ENCODE measurements around the gene TYW1. TPM values are rescaled to one million over a fixed set of nuclear protein-coding genes. Genes with fewer than 3 reads are reported as not detected.
"Not testable (repeated sequence)": the region's sequence is repeated elsewhere in the genome, so short reads cannot be mapped to it uniquely, and the experiment has no call there.

TYW1 gene
- total and polyA plus RNA-seq, 2 of the 4 experiments (the other 2 are of a cell fraction) = 10.7 to 23.7 TPM

- H2AFZ ChIP-seq (replicated peaks; ENCODE audit: low read length, poor library complexity); H3K4me2 ChIP-seq (ENCODE audit: low read depth, low read length); ATAC-seq (ENCODE audit: low read depth); H2BK20ac ChIP-seq (ENCODE audit: low read depth, low read length); H3K9ac ChIP-seq (ENCODE audit: low read depth, low read length); H3K14ac ChIP-seq (replicated peaks; ENCODE audit: low read depth, low read length); H4K20me1 ChIP-seq (ENCODE audit: insufficient read depth, low read length); H3K79me1 ChIP-seq (ENCODE audit: low read depth in 1 of 2, low read length in 2 of 2); H4K91ac ChIP-seq (ENCODE audit: insufficient read depth, low read depth, low read length); dilution Hi-C loops (cut with HindIII; ENCODE audit: low sequenced_read_pairs, unreplicated experiment); H4K5ac ChIP-seq (ENCODE audit: low read depth, low read length); H3K9me3 ChIP-seq (ENCODE audit: control insufficient read depth, insufficient read depth, low read length); CTCF ChIA-PET; H2BK5ac ChIP-seq (ENCODE audit: low read depth, low read length, poor library complexity, severe bottlenecking); H3K23ac ChIP-seq (ENCODE audit: low read depth, low read length); H2BK120ac ChIP-seq (ENCODE audit: low read depth, low read length); intact Hi-C loops (cut with micrococcal nuclease); H3K4ac ChIP-seq (ENCODE audit: low read depth, low read length); H3K56ac ChIP-seq (ENCODE audit: extremely low read depth, insufficient read depth, low read length); H3K4me3 ChIP-seq (ENCODE audit: insufficient read depth, low read depth, low read length); in situ Hi-C loops (cut with MboI; ENCODE audit: low sequenced_read_pairs); H3K27ac ChIP-seq (ENCODE audit: insufficient read depth, low read length); H2BK15ac ChIP-seq (ENCODE audit: low read depth, low read length); H3K36me3 ChIP-seq (ENCODE audit: control insufficient read depth, insufficient read depth, low read length); DNase-seq; POLR2A ChIA-PET (ENCODE audit: unreplicated experiment); BruUV-seq (replicated peaks); H3K27me3 ChIP-seq (ENCODE audit: control insufficient read depth, insufficient read depth, low read length); H4K8ac ChIP-seq (ENCODE audit: low read depth in 2 of 2, low read length in 2 of 2); H3K18ac ChIP-seq (ENCODE audit: low read depth, low read length); H3K4me1 ChIP-seq (ENCODE audit: control insufficient read depth, insufficient read depth, low read length); H2AK9ac ChIP-seq (replicated peaks; ENCODE audit: low read depth, low read length, poor library complexity); H3K9me1 ChIP-seq (ENCODE audit: insufficient read depth, low read length); H2AK5ac ChIP-seq (ENCODE audit: low read depth, low read length): not testable (repeated sequence)
- WGBS, 2 experiments (ENCODE audit: extremely low coverage in 2 of 2, insufficient read length in 1 of 2) = no CpG with 5 or more reads among the region's 7 CpGs
Measured at GRCh38 chr7:67156064-67156463, 159.4 kb downstream of the TYW1 start.

- H2BK5ac ChIP-seq (ENCODE audit: low read depth, low read length, poor library complexity, severe bottlenecking); H2BK20ac ChIP-seq (ENCODE audit: low read depth, low read length); H3K27me3 ChIP-seq (ENCODE audit: control insufficient read depth, insufficient read depth, low read length); dilution Hi-C loops (cut with HindIII; ENCODE audit: low sequenced_read_pairs, unreplicated experiment); H3K9ac ChIP-seq (ENCODE audit: low read depth, low read length); H3K4me1 ChIP-seq (ENCODE audit: control insufficient read depth, insufficient read depth, low read length); ATAC-seq (ENCODE audit: low read depth); H3K79me1 ChIP-seq (ENCODE audit: low read depth in 1 of 2, low read length in 2 of 2); H3K4me2 ChIP-seq (ENCODE audit: low read depth, low read length); H3K4ac ChIP-seq (ENCODE audit: low read depth, low read length); H2BK120ac ChIP-seq (ENCODE audit: low read depth, low read length); H3K9me3 ChIP-seq (ENCODE audit: control insufficient read depth, insufficient read depth, low read length); H3K23ac ChIP-seq (ENCODE audit: low read depth, low read length); POLR2A ChIA-PET (ENCODE audit: unreplicated experiment); intact Hi-C loops (cut with micrococcal nuclease); H4K20me1 ChIP-seq (ENCODE audit: insufficient read depth, low read length); H2BK15ac ChIP-seq (ENCODE audit: low read depth, low read length); CTCF ChIA-PET; H2AFZ ChIP-seq (replicated peaks; ENCODE audit: low read length, poor library complexity); H3K4me3 ChIP-seq (ENCODE audit: insufficient read depth, low read depth, low read length); H3K27ac ChIP-seq (ENCODE audit: insufficient read depth, low read length); H3K9me1 ChIP-seq (ENCODE audit: insufficient read depth, low read length); H2AK9ac ChIP-seq (replicated peaks; ENCODE audit: low read depth, low read length, poor library complexity); H2AK5ac ChIP-seq (ENCODE audit: low read depth, low read length); in situ Hi-C loops (cut with MboI; ENCODE audit: low sequenced_read_pairs); H4K5ac ChIP-seq (ENCODE audit: low read depth, low read length); H3K36me3 ChIP-seq (ENCODE audit: control insufficient read depth, insufficient read depth, low read length); H4K91ac ChIP-seq (ENCODE audit: insufficient read depth, low read depth, low read length); H4K8ac ChIP-seq (ENCODE audit: low read depth in 2 of 2, low read length in 2 of 2); H3K18ac ChIP-seq (ENCODE audit: low read depth, low read length); H3K14ac ChIP-seq (replicated peaks; ENCODE audit: low read depth, low read length); DNase-seq; BruUV-seq (replicated peaks); H3K56ac ChIP-seq (ENCODE audit: extremely low read depth, insufficient read depth, low read length): not testable (repeated sequence)
- WGBS, 2 experiments (ENCODE audit: extremely low coverage in 2 of 2, insufficient read length in 1 of 2) = no CpG with 5 or more reads among the region's 5 CpGs
Measured at GRCh38 chr7:67163285-67163684, 166.7 kb downstream of the TYW1 start.
